MV-4-11 (cell line): ENCODE data around the gene ULK3.

Source experiments
- DNase-seq: peaks from one replicate; lab custom pipeline; 2025; lab: John Stamatoyannopoulos, UW

Gene ULK3

GRCh38 chr15:74799255-74799855 is 43.6 kb downstream of the ULK3 start:
- peak; percentile 19 for DNase-seq

GRCh38 chr15:74798388-74799254 is 44.3 kb downstream of the ULK3 start:
- no peak for DNase-seq

GRCh38 chr15:74795966-74796625 is 46.9 kb downstream of the ULK3 start:
- no peak for DNase-seq

- no peak for DNase-seq
Observed at GRCh38 chr15:74794970-74795349, 48.0 kb downstream of the ULK3 start.

GRCh38 chr15:74794248-74794969 is 48.5 kb downstream of the ULK3 start:
- DNase-seq: no peak

- DNase-seq: peak; percentile 34
Observed at GRCh38 chr15:74793135-74794028, 49.6 kb downstream of the ULK3 start.

GRCh38 chr15:74792227-74793016 is 50.5 kb downstream of the ULK3 start:
- DNase-seq: no peak

GRCh38 chr15:74791667-74792066 is 51.3 kb downstream of the ULK3 start:
- DNase-seq: no peak

- DNase-seq: no peak
Observed at GRCh38 chr15:74791007-74791406, 51.9 kb downstream of the ULK3 start.

- peak; percentile 93 for DNase-seq
Observed at GRCh38 chr15:74790080-74790916, 52.7 kb downstream of the ULK3 start.

- no peak for DNase-seq
Observed at GRCh38 chr15:74789741-74790079, 53.2 kb downstream of the ULK3 start.

- no peak for DNase-seq
Observed at GRCh38 chr15:74789171-74789631, 53.8 kb downstream of the ULK3 start.

GRCh38 chr15:74788683-74789151 is 54.2 kb downstream of the ULK3 start:
- DNase-seq: peak; percentile 62

- DNase-seq: peak; percentile 71
Observed at GRCh38 chr15:74788042-74788682, 54.8 kb downstream of the ULK3 start.

- DNase-seq: peak; percentile 99
Observed at GRCh38 chr15:74787251-74788041, 55.5 kb downstream of the ULK3 start.

GRCh38 chr15:74786551-74787165 is 56.3 kb downstream of the ULK3 start:
- DNase-seq: peak; percentile 47
